Prostate gland (tissue), 2 donors: Measurements from ENCODE around the gene CSTPP1. TPM values are rescaled to one million over a fixed set of nuclear protein-coding genes. Genes with fewer than 3 reads are reported as not detected.

Source experiments
- DNase-seq: peaks from one replicate; pipeline ENCODE4 v3.0.0-alpha.2; 2019; ENCODE audit warnings: low spot score
- H3K27ac ChIP-seq, 2 donors: fragments of 200-600 bp; sonication (generic); 2 replicates each; pipeline ENCODE4 v1.5.1; 2017 to 2019
- H3K27me3 ChIP-seq: fragments of 200-600 bp; sonication (generic); replicated peaks from 2 replicates; pipeline ENCODE4 v1.5.1; 2019; ENCODE audit not compliant: insufficient read depth
- H3K36me3 ChIP-seq, 2 donors: fragments of 200-600 bp; sonication (generic); 1 replicate in 1 of 2; 2 replicates in 1 of 2; pipeline versions ENCODE4 v1.5.1 to v1.8.1; 2017 to 2019
- H3K4me1 ChIP-seq: fragments of 200-600 bp; sonication (generic); replicated peaks from 2 replicates; pipeline ENCODE4 v1.5.1; 2019
- H3K4me3 ChIP-seq, 2 donors: fragments of 200-600 bp; sonication (generic); 2 replicates each; pipeline ENCODE4 v1.5.1; 2017 to 2019
- H3K9me3 ChIP-seq: fragments of 200-600 bp; sonication (generic); 2 replicates; pipeline ENCODE4 v1.5.1; 2017
- CTCF ChIP-seq, 4 experiments: fragments of 200-600 bp in 2 of 4; fragments of 450-650 bp in 2 of 4; sonication (generic) in 2 of 4; IDR thresholded peaks; 1 replicate in 3 of 4; 2 replicates in 1 of 4; pipeline ENCODE4 v1.5.1; 2016 to 2019; ENCODE audit warnings: antibody characterized with exemption in 4 of 4, mild to moderate bottlenecking in 2 of 4, moderate library complexity in 2 of 4
- POLR2A ChIP-seq: fragments of 450-650 bp; IDR thresholded peaks from one replicate; pipeline ENCODE4 v1.6.1; 2016; ENCODE audit warnings: antibody characterized with exemption, mild to moderate bottlenecking
- POLR2AphosphoS5 ChIP-seq: sonication (generic); formaldehyde crosslinking; IDR thresholded peaks from one replicate; pipeline ENCODE4 v1.6.1; 2017; ENCODE audit warnings: antibody characterized with exemption
- WGBS: methylation state at CpG from one replicate; pipeline ENCODE4 v1.1.5; 2018; 5-methylcytosine and 5-hydroxymethylcytosine counted together
- intact Hi-C: fragments of 100-400 bp; cut with DNase I; formaldehyde crosslinking; loops from one replicate; pipeline ENCODE4 v1.14.2; 2022
- total RNA-seq, 2 donors: library from RNA; depleted of rRNA; stranded (reverse); fragments of >200 nt; gene quantifications; one replicate each; pipeline ENCODE4 v1.1.0, GENCODE V29; 2016

Gene CSTPP1
- total RNA-seq, 2 donors from 2014 or later: 28.5 to 47.0 TPM

- intact Hi-C loops: no loop called here
- no peak for TF ChIP-seq POLR2AphosphoS5
- TF ChIP-seq POLR2A: no peak
- no peak for TF ChIP-seq CTCF (IDR thresholded peaks at IDR 0.05)
- Histone ChIP-seq H3K27ac (peak overlapping the region; percentile 91 to 94), H3K4me3 (peak overlapping the region; percentile 91), H3K36me3 (peaks cover 0 to 3% of the 10 kb centered on the region in 2 donors), H3K4me1 (peaks cover 7% of the 10 kb centered on the region), H3K27me3 (no peaks in the 10 kb centered on the region), H3K9me3 (no peaks in the 10 kb centered on the region)
- 12% methylated on average over 13 of the region's 13 CpGs for WGBS
- no peak for DNase-seq
Observed at GRCh38 chr11:47184711-47185304, 248.2 kb downstream of the CSTPP1 start.

- no peaks in the 10 kb centered on the region for H3K9me3 ChIP-seq
- H3K4me3 ChIP-seq: peak overlapping the region; percentile 91
- peaks cover 0 to 3% of the 10 kb centered on the region in 2 donors for H3K36me3 ChIP-seq
- peaks cover 7% of the 10 kb centered on the region for H3K4me1 ChIP-seq
- peak; percentile 69 for DNase-seq
- H3K27ac ChIP-seq: peak overlapping the region; percentile 91 to 94
- intact Hi-C loops: no loop called here
- peak; percentile 66 for TF ChIP-seq POLR2AphosphoS5
- no peak for TF ChIP-seq CTCF (IDR thresholded peaks at IDR 0.05)
- TF ChIP-seq POLR2A: peak; percentile 70
- WGBS: 4% methylated on average over 50 of the region's 50 CpGs
- H3K27me3 ChIP-seq: no peaks in the 10 kb centered on the region
Observed at GRCh38 chr11:47185305-47186075, 248.9 kb downstream of the CSTPP1 start.

GRCh38 chr11:47186076-47186699 is 249.6 kb downstream of the CSTPP1 start, which contains the start of gene PACSIN3:
PACSIN3 (minus strand) TSS chr11:47186434; CDS start chr11:47182727, 3,707 bp downstream.
- H3K4me3 ChIP-seq: peak within 1 kb of the TSS; percentile 91
- H3K27me3 ChIP-seq: no peaks in the 10 kb centered on the region
- H3K4me1 ChIP-seq: peaks cover 7% of the 10 kb centered on the region
- WGBS: under 1% methylated on average over 58 of the region's 80 CpGs
- peaks cover 0 to 2% of the 10 kb centered on the region in 2 donors for H3K36me3 ChIP-seq
- peak in 2 of 4 experiments; percentile 33 to 35 for TF ChIP-seq CTCF (IDR thresholded peaks at IDR 0.05)
- no peak for TF ChIP-seq POLR2AphosphoS5
- TF ChIP-seq POLR2A: peak; percentile 64
- H3K9me3 ChIP-seq: no peaks in the 10 kb centered on the region
- intact Hi-C loops: no loop called here
- H3K27ac ChIP-seq: peak within 1 kb of the TSS; percentile 91 to 94
- DNase-seq: no peak

- DNase-seq: no peak
- WGBS: 1% methylated on average over 50 of the region's 63 CpGs
- Histone ChIP-seq H3K4me3 (peak overlapping the region; percentile 91), H3K4me1 (peaks cover 7% of the 10 kb centered on the region), H3K27me3 (no peaks in the 10 kb centered on the region), H3K27ac (peak overlapping the region; percentile 91 to 94), H3K36me3 (no peaks in the 10 kb centered on the region), H3K9me3 (no peaks in the 10 kb centered on the region)
- intact Hi-C loops: loop anchor here (1.0 kb wide), 1 partner anchor 27 kb away; the partner anchor contains the start of gene DDB2
- TF ChIP-seq POLR2A: no peak
- no peak for TF ChIP-seq POLR2AphosphoS5
- peak in 2 of 4 experiments; percentile 1 to 23 for TF ChIP-seq CTCF (IDR thresholded peaks at IDR 0.05)
Observed at GRCh38 chr11:47186700-47187695, 250.4 kb downstream of the CSTPP1 start.
